ENCODE data around the gene ZFAND3.

ZFAND3 gene

DNA sequence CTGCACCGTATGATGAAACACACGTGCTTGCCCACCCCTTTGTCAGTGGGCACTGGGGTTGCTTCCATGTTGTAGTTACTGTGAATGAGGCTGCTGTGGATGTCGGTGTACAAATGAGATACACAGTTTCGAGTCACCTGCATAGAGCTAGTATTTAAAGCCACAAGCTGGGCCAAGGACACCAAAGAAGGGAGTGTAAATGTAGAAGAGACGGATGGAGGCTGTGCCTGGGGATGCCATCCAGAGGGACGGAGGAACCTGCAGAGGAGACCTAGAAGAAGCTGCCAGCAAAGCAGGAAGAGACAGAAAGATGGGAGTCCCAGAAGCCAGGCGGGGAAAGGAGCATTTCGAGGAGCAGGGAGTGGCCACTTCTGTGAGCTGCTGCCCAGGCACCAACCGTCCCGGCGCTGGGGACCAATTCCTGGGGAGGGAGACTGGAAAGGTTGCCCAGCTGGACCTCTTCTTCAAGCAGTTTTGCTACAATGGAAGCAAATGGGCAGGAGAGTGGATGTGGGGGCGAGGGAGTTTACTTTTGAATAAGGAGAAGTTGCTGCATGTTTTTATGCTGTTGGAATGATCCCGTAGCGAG is 339.3 kb downstream of the ZFAND3 start:
- DNase-seq, result no peak

DNA sequence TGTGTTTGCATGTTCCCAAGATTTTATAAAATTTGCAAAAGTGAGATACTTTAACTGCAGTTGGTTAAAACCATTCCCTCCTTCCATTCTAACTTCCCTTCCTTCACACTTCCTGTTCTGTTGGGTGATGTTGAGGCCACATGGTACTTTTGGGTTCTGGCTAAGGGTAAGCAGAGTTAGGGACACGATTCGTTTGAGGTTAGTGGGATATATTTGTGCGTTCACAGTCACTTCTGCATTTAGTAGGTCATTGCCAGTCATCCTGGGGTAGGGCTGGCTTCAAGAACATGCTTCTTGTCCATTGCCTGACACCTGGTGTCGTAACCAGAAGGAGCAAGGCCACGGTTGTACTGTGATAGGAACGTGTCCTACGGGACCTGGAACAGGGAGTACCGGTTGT is 340.1 kb downstream of the ZFAND3 start:
- no peak for DNase-seq

DNA sequence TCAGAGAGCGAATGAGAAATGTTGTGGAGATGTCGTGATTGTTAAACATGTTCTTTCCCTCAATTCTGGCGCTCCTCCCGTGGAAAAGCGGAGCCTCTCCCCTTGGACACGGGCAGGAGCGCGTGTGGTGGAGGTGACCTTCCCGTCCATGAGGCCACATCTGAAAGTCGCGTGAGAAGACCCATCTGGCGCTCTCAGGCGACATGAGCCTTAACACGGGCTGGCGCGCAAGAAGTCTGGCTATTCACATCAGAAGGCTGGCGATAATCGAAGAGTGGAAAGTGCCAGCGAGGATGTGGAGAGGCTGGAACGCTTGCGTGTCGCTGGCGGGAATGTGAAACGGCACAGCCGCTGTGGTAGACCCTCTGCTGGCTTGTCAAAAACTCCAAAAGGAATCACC is 341.3 kb downstream of the ZFAND3 start:
- no peak for DNase-seq

DNA sequence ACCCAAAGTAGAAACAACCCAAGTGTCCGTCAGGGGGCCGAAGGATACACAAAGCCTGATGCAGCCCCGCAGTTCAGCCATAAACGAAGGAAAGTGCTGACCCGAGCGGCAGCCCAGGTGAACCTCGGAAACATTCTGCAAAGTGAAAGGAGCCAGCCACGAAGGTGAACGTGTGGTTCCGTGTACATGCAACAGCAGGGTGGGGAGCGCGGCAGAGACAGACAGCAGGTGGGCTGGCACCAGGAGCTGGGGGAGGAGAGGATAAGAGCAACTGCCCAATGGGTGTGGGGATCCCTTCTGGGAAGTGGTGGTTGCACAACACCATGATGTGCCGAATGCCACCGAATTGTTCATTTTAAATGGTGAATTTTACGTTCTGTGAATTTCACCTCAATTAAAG is 341.8 kb downstream of the ZFAND3 start:
- no peak for DNase-seq

DNA sequence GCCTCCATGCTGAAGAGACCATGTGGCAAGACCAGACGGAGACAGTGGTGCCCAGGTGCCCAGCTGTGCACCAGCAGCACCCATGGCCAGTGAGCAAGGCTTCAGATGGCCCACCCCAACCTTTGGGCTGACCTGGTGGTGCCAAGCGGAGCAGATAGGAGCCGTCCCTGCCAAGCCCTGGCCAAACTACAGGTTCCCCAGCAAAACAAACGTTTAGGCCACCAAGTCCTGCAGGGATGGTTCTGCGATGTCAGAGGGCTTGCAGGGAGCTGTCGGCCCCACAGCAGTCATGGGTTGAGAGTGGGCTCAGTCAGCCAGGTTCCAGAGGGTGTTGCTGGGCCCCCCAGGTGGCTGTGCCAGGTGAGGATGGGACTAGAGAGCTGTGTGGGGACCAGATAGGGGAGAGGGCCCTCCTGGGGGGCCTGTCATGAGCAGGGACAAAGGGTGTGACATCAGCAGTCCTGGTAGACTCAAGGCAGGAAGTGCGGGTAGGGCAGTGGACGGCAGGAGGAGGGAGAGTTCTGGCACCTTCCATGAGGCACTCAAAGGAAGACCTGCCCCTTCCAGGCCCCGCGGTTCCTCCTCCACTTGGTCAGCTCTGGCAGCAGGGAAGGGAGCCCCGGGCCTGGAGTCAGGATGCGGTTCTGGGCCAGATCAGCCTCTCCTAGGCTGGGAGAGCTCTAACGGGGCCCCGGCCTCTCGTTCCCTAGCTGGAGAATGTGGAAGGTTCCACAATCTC is 342.4 kb downstream of the ZFAND3 start:
- DNase-seq, result no peak

DNA sequence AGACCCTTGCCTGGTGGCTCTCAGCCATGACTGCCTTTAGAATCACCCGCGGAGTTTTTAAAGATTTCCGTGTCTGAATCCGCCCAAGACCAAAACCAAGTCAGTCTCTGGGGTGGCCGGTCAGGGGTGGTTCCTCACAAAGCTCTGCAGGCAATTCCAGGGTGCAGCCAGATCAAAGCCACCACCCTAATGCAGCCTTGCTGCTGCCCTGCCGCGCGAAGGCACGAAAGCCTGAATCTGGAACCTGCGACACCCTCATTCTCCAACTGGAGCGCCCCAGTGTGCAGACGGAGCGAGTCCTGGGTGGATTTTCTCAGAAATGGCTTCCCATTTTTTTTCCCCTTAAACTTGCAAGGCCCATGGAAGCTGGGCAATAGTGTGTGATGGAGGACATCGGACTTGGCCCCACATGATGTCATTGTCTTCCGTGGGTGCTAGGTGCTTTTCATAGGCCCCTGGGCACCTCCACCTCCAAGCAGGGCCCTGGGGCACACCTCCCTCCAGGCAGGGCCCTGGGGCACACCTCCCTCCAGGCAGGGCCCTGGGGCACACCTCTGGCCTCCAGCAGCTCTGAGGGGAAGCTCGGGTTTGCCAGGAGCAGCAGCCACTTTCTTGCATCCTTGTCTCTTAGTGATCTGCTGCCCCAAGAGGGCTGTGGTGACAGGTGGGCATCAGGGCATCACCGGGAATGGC is 343.1 kb downstream of the ZFAND3 start:
- no peak for DNase-seq

DNA sequence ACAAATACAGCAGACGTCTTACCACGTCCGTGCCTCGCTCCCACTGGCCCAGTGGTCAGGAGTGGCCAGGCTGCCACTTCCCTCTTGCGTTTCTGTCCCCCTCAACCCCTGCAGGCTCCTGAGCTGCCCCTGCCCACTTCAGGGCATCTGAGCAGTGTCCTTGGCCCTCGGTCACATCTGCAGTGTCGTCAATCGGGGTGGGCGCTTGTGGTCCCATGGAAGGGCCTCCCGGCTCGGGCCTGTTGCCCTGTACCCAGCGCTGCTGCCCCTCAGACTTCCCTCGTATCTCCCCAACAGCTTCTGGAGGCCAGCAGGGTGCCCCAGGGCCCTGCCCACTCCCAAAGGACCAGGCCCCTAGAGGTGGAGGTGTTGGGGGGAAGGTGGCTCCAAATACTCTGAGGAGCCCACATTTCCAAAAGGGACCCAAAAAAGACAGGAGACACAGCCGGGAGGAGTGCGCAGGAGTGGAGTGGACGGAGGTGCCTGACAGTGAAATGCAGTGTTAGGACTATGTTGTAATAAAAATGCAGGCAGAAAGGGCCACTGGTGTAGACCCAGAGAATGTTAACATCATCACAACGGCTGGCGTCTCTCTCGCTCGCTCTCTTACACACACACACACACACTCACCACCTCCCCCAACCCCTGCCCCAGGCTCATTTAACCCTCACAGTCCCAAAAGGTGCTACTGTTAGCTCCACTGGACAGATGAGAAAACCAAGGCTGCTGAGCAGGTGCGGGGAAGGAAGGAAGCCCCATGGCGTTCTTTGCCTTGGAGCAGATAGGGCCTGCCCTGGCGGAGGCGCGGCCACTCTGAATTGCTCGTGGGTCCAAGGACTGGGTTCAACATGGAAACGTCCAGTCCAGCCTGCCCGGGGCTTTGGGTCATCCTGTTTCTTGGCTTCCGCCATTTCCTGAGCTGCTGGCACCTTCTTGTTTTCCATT is 343.9 kb downstream of the ZFAND3 start:
- DNase-seq, result no peak

DNA sequence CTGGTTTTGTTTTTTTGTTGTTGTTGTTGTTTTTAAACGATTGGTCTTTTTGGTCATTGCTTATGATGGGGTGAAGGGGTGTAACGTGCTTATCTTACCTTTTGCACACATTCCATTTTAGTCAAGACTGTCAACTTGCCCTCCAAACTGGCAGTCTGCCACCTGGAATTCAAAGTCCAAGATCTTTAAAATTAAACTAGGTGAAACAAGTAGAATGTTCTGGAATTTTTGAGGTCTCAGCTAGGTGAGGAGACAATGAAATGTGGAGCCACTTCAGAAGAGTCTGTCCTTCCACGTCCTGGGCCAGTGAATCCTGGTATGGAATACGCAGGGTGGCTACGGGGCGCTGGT is 344.6 kb downstream of the ZFAND3 start:
- no peak for DNase-seq

DNA sequence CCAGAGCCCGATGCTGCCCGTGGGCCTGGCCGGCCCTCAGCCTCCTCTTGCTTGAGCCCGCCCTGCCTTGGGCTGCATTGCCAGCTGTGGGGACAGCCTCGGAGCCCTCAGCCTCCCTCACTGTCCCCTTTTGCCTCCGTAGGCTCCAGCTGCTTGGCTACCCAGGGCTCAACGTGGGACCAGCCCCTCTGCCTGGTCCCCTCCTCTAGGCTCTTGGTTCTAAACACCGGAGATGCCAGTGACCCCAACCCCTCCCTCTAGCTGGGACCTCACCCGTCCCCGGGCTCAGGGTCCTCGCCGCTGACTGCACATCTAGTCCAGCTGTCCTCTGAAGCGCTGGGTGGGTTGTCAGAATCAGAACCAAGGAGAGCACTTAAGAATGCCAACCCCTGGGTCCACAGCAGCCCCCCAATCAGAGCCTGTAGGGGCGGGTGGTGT is 345.2 kb downstream of the ZFAND3 start:
- no peak for DNase-seq

DNA sequence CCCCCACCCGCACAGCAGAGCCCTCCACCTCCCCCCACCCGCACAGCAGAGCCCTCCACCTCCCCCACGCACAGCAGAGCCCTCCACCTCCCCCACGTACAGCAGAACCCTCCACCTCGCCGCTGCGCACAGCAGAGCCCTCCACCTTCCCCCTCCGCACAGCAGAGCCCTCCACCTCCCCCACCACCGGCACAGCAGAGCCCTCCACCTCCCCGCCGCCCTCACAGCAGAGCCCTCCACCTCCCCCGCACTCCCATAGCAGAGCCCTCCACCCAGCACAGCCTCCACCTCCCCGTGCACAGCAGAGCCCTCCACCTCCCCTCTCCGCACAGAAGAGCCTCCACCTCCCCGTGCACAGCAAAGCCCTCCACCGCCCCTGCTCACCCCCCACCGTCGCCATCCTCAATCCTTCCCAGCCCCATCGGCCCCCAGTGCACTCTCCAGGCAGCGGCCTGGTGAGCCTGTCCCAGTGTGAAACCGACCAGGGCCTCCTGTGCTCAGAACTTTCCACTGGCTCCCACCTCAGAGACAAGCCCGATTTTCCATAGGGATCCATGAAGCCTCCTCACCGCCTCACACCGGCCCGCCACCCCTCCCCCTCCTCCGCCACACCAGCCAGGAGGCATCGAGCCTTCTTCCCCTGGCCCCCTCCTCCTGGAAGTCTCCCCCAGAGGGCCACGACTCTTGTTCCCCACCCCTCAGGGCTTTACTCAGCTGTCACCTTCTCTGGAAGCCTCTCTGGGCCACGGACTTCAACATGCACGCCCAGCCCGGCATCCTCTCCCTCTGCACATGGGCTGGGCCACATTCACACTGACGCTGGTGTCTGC is 347.1 kb downstream of the ZFAND3 start:
- DNase-seq, result no peak

DNA sequence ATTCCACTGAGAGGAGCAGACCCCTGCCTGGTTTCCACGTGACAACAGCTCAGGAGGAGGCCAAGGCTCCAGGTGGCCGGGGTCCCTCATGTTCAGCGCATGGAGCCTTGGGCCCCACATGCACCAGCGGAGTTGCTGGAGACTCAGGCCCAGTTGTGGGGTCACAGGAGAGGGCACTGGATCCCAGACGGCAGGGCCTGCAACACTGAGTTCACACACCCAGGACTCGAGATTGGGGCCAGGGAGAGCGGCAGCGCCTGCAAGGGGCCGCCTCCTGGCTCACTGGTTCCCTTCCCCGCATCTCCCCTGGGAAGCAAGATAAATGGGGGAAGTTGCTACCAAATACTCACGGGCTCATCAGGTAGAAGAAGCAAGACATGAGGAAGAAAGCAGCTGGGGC is 348.1 kb downstream of the ZFAND3 start:
- DNase-seq, result no peak

DNA sequence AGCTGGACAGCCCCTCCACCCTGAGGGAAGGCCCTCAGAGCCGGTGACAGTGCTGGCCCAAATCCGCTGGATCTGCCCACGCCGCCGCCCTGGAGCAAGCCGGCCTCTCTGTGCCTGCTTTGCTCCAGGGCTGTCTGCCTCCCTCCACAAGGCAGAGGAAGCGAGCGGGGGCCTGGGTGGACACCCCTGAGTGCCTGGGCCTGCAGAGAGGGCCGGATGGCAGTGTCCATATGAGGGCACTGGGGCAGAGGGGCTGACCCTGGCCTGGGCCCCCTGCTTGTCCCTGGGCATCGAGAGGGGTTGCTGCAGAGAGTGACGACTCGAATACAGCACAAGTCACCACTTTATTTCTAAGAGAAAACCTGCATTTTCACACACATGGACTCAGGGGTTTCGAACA is 348.6 kb downstream of the ZFAND3 start:
- no peak for DNase-seq

DNA sequence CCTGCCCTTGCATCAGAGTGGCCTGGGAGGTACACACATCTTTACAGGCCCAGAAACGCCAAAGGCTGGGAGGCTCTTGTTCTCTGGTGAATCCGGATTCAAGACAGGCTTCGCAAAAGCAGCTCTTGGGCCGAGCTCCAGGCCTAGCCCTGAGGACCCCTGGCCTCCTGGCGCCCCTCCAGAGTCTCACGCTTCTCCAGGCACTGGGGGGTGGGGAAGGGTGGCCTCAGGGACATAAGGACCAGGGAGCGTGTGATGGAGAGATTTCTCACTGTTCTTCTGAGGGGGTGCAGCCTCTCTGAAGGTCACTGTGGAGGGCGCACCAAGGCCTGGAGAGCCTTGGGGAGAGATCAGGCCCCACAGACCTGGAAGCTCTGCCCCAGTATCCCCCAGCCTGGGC is 349.2 kb downstream of the ZFAND3 start:
- no peak for DNase-seq

DNA sequence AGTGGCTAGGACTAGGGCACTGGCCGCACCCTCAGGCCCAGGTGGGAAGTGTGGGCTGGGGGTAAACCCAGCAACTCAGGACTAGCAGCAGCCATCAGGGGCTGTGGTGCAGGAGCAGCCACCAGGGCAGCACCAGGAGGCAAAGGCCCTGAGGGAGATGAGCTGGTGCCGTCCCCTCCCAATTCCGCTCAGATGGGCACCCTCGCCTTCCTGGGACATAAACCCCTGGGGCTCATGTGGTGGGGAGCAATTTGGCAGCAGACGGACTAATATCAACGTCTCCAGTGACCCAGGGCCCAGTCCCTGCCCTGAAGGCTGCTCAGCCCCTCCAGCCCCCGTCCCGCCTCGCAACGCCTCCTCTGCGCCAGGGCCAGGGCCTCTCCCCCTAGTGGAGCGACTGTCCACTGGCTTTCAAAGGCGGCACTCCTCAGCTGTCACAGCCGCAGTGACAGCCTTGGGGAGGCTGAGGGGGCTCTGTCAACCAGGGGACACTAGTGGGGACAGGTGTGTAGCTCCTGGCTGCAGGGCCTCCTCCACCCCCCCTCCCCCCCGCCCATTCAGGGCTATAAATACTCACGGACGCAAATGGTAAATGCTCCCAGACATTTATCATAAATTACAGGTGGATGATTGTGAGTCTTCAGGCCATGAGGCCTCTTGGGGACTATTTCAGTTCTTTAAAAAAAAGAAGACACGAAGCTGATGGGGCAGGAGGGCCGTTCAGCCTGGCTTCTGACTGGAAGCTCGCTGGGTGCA is 349.9 kb downstream of the ZFAND3 start:
- DNase-seq, result peak; percentile 22

DNA sequence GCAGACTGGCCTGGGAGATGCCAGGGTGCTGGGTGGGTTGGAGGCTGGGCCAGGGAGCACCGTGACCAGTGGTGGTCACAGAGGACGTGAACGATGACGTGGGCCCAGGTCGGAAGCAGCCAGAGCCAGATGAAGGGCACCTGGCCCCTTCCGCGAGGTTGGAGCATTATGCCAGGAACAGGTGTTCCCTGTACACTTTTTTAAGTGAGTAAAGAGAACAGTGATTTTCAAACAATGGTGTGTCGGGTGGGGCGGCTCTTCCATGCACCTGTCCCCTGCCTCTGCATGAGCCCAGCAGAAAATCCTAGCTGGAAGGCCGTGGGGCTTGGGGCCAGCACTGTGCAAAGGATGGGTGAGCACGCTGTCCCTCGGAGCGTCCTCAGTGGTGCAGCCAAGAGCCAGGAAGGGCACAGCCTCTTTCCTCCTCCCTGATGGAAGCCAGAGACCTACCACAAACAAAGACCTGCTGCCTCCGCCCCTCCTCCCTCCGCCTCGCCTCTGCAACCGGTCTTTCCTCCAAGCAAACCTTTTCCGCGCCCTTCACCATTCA is 350.5 kb downstream of the ZFAND3 start:
- DNase-seq, result peak; percentile 69

DNA sequence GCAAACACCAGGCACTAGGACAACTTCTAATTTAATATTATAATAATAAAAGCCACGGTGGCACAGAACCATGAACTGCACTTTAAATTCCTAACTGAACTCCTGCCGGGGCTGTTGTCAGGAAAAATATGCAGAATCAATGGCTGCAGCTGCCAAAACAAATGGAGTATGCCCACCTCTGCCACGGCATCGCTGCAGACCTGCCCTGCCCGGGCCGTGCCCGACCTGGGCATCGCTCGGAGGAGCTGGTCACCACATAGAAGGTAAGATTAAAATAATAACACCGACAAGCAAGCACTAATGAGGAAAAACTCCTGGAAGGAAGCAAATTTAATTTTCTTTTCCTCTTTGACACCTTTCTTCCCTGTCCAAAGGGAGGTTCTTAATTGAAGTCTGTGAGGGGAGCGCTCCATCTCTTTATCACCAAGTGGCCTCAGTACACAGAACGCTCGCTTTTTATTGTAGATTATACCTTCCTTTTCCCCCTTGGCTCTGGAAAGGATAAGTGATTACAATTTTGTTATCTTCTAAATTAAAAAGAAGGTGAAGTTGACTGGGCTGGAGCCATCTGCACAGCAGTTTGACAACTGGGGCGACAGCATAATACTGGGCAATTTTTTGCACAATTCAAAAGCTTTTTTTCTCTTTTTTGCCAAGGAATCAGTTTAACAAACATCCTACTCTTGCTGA is 351.3 kb downstream of the ZFAND3 start:
- peak; percentile 5 for DNase-seq

DNA sequence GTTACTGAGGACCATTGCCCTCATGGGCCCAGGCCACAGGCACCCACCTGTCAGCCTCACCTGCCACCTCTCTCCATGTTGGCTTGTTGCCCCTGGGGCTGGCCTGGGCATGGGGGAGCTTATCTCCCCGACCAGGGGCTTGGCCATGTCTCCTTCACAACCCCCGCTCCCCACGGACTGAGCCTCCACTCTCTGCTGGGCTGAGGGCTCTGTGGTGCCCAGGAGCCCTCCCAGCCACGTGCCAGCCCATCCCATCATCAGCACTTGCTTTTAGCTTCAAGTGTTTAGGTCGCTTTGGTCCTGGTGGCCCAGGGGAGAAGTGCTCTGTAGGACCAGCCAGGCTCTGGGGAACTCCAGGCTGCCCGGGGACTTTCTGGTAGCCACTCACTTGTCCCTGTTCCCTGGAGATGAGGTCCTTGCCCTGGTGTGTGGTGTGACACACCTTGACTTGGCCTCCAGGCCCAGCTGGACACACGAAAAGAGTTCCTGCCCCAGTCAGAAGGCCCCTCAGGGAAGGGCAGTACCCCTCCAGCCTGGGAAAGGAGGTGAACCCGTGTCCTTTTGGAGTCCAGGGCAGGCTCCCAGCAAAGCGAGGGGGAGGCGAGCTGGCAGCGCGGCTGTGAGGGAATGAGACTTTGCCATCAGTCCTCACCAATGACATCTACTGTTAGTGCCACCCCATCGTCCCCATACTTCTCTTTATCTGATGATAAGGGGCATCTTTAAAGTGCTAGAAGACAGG is 352.6 kb downstream of the ZFAND3 start:
- DNase-seq, result no peak

DNA sequence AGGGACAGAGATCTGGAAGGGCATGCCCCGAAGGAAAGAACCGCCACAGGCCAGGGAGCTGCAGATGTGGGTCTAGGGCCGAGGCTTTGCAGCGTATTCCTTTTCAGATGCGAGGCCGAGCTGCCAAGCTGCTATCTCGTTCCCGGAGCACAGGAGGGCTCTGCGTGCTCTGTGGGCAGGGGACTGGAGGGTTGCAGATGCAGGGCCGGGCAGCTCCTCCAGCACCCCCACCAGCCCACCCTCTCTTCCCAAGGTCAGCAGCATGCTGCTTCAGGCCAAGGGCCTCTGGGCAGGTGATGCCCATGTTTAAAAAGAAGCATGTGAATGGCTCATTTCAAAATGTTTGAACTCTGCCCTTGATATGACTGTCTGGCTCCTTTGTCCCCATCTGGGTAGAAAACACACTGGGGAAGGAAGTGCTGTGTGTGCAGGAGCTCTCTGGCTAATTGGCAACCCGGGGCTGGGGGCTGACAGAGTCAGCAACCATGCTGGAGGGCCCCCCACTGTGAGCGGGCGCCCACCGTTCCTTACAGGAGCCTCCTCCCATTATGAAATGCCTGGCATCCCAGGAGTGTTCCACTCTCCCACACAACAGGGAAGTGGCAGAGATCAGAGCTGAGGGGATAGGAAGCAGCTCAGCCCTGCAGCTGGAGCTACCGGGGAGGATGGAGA is 353.3 kb downstream of the ZFAND3 start:
- no peak for DNase-seq

DNA sequence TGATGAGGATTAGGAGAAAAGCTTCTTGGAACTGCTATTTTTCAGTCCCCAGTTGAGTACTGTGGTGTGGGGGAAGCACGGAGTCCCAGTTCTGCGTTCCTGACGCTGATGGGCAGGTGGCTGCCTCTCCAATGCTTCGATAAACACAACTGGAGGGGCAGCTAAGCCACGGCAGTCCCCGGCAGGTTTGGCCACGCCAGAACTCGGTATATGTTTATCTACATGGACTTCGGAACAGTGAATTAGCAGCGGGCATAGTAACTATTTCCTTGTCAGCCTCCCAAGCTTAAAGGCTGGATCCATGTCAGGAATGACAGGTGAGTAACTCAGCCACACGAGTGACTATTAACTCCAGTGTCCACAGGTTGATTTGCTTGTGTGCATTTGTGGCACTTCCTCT is 354.4 kb downstream of the ZFAND3 start:
- no peak for DNase-seq
